Stimulated activated CD4-positive, alpha-beta T cell treated with anti-CD3 and anti-CD28 coated beads, Interleukin-2, amount 100 ng/mL, for 48 hours (primary cell): Measurements from ENCODE around the gene CYB5R4.

Experiments used
- DNase-seq, 2 donors: peaks; one replicate each; pipeline ENCODE4 v3.0.0-alpha.2; 2020

Gene CYB5R4, protein sequence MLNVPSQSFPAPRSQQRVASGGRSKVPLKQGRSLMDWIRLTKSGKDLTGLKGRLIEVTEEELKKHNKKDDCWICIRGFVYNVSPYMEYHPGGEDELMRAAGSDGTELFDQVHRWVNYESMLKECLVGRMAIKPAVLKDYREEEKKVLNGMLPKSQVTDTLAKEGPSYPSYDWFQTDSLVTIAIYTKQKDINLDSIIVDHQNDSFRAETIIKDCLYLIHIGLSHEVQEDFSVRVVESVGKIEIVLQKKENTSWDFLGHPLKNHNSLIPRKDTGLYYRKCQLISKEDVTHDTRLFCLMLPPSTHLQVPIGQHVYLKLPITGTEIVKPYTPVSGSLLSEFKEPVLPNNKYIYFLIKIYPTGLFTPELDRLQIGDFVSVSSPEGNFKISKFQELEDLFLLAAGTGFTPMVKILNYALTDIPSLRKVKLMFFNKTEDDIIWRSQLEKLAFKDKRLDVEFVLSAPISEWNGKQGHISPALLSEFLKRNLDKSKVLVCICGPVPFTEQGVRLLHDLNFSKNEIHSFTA

DNA sequence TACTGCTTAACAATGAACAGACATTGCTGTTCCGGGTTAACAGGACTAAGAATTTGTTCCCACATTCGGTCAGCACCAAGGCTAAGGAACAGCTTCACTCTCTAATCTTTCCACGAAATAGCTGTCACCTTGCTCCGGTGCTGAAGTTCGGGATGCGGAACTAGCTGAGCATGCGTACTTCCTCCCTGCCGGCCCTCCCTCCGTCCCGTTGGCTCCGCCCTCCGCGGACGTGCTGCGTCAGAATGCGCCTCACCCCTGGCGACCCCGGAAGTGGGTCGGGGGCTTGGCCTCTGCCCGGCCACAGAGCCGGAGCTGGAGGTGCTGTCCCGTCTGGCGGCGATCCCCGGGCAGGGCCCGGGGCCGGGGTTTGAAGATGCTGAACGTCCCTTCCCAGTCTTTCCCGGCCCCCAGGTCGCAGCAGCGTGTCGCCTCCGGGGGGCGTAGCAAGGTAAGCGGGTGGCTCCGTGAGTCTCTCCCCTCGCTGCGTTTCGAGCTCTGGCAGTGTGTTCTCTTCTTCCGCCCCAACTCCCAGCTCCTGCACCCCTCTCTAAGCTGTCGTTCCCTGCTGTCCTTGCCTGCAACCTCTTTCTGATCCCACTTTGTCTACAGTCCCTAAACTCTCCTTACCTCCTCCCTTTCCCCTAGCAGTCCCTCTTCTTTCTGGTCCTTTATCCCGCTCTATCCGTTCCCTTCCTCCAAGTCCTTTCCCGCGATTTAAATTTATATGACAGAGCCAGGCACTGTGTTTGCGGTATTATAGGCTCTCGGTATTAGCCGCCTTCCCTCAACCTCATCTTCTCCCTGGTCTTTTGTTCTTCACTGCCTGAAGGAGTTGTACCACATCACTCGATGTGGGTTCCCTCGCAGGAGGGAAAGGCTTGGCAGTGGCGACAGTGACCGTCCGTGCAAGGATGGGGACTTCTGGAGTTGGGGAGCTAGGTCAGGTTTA is at the start of gene CYB5R4:
Gene CYB5R4 (plus strand): TSS at position 280 of the 949 bp plus-strand sequence. CDS start 94 bp downstream, at position 374.
- DNase-seq: peak; percentile 84 to 89

DNA sequence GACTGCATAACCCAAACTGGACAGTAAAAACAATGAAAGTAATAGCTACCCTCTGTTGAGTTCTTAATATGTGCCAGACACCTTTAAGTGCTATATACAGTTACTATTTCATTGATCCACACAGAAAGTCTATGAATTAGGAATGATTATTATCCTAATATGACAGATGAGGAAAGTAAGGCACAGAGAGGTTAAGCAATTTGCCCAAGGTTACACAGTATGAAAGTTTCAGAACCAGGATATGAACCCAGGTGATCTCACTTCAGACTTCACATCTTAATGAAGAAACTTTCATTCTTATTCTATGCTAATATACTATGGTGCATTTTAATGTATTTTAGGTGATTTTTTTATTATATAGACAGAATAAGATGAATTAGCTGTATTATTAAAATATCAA is 46.9 kb upstream of the CYB5R4 start:
- no peak for DNase-seq

DNA sequence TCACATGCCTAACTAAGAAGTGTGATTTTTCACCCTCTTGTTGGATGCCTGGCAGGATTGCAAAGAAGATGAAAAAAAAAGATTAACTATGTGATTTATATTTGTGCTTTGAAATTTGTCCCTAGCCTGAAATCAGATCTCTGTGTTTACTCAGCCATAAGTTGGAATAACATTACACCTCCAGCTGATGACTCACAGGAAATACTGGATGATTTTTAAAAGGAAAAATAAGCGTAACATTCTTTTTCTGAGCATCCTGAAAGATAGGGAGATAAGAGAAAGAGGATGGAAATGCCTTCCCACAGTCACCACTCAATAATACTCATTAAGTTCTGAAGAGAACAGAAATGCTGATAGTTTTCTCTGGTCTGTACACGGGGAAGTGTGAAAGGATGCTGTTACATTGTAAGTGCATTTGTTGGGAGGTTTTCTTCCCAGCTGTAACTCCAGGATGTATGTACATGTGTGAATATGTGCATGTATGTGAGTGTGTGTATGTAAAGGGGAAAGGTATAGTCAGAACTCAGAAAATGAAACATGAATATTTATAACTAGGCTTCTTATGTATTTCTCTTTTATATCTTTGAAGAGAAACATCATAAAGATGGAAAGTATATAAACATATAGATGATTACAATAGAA is 43.7 kb upstream of the CYB5R4 start:
- no peak for DNase-seq

DNA sequence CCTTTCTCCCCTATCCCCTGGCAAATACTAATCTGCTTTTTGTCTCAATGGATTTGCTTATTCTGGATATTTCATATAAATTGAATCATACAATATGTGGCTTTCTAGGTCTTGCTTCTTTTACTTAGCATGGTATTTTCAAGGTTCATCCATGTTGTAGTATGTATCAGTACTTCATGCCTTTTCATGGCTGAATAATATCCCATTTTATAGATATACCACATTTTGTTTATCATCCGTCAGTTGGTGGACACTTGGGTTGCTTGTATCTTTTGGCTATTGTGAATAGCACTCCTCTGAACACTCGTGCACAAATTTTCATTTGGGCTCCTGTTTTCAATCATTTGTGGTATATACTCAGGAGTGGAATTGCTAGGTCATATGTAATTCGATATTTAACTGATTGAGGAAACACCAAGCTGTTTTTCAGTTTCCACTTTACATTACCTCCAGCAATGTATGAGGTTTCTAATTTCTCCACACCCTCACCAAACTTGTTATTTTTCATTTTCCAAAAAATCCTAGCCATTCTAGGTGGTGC is 36.8 kb upstream of the CYB5R4 start:
- DNase-seq: no peak

DNA sequence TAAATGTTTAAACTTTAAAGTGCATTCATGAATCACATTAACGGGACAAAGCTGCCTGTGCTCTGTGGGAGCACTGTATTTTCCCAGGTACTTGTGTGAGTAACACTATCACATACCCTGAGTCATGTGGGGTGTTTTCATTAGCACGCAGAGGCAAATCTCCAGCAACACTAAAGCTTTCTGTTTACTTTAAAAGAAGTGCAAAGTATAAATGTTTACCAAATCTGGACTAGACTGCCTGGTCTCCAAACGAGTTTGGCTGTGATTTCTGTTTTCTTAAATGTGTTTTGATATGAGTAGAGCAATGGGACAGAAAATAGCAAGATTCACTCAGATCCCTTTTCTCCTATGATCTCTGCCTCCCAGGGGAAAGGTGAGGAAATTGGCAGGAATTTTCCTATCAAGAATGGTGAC is 35.1 kb upstream of the CYB5R4 start:
- DNase-seq: no peak

DNA sequence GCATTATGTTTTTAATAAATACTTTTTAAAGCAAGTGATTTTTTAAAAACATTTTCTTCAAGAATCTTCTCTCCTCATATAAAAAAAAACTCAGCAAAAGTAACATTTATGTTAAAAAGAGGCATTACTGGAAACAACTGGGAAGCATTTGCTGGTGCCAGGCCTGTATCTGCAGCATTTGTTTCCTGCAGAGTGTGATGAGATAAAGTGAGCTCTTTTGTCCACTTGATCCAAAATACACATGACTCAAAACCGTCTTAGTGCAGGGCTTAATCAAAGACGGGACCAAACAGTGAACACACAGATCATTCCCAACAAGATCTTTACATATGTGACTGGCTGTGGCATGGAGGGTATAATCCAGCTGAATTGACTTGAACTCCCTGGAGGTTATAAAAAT is 34.7 kb upstream of the CYB5R4 start:
- no peak for DNase-seq

DNA sequence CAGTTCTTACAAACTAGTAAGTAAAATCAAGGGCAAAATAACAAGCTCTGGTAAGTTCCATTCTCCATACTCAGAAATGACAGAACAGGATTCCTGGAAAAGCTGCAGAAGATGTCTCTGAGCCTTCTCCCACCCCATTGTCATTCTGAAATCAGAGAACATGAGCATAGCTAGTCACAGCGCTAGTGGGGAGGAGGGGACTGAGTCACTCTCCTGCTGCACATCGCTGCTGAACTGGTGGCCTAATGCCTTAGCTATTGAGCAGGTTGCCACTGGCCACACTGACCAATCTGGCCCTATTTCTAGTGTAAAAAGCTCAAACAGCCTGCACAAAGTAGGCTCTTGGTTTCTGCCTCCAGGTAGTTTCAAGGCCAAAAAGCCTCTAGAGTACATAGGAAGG is 32.4 kb upstream of the CYB5R4 start:
- no peak for DNase-seq

DNA sequence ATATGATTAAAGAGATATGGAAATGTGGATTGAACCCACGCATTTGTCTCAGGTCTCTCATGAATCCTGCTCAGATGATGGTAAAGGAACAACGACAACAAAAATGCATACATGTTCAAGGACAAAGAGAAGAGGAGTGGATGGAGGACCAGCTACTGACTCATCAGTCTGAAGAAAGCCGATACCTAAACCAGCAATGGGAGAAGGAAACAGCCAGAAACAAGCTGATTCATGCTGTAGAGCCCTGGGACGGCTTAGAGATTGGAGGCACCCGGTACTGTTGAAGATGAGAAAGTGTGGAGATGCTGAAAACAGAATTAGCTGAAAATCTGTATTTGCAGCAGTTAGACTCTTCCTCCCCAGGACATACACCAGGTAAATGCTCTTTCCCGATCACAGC is 20.8 kb upstream of the CYB5R4 start:
- DNase-seq: no peak

DNA sequence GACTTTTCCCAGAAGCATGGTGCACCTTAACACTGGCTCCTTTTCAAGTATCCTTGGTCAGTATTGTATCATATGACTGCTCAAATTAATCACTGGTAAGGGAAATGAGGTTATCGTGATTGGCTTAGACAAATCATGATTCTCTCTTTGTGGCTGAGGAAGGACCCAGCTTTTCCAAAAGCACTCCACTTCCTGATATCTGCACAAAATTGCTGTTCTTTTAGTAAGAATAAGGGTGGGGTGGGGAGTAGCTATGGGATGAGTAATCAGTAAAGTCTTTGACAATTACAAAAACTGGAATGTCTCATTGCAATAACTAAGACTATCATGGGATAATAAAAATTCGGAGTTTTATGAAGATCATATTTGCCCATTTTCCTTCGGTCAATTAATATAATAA is 15.3 kb upstream of the CYB5R4 start:
- no peak for DNase-seq

DNA sequence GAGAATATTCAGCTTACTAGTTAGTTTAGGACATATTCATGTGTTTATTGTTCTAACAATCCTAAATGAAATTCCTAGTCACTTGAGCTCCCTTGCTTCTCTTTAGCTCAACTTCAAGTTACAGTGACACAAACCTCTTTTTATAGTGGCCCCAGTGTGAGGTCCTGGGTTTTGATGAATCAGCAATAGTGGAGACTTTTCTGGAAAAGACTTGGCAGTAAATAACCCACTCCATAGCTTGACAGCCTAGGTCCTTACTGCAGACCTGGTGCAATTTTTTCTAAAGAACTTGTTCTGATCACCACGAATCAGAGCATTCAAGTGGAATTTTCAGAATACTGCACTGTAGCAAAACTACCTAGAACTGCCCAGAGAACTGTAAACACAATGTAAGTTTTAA is 13.2 kb upstream of the CYB5R4 start:
- DNase-seq: no peak

DNA sequence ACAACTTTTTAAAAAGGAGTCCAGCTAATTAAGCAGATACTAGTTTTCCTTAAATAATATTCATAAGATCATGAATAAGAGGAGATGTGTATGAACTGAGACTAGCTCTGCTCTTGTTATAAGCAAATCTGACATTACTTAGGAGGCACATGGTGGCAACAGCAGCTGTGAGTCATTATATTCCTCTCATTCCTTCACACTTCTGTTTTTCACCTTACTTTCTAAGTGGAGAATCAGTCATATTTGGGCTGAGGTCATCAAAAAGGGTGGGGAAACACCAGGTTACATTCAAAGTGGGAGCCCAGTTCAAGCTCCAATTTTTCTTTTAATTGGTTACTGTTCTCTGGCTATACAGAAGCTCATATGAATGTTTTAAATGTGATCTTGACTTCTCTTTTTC is 12.3 kb upstream of the CYB5R4 start:
- no peak for DNase-seq

DNA sequence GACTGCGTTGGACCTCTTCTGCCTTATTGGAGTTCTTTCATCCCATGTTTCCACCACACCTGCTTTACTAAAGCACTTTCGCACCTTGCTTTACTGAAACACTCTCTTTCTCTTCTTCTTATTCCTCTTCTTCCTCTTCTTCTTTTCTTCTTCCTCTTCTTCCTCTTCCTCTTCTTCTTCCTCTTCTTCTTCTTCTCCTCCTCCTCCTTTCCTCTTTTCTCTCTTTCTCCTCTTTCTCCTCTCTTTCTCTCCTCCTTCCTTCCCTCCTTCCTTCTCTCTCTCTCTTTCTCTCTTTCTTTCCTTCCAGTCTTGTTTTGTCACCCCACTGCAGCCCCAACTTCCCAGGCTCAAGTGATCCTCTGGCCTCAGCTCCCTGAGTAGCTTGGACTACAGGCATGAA is 10.4 kb upstream of the CYB5R4 start:
- DNase-seq: no peak

DNA sequence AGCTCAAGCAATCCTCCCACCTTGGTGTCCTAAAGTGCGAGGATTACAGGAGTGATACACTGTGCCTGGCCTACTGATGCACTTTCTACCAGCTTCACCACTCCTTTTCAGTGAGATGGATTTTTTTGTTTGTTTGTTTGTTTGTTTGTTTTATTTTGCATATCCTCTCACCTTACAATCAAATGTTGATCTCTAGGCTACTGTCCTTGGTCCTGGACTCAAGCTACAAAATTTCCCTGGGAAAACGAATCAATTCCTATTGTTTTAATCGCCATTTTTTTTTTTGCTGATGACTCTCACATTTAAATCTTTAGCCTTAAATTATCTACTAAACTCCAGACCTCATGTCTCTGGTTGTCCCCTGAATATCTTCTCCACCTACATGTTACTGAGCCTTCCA is 9.9 kb upstream of the CYB5R4 start:
- DNase-seq: no peak

DNA sequence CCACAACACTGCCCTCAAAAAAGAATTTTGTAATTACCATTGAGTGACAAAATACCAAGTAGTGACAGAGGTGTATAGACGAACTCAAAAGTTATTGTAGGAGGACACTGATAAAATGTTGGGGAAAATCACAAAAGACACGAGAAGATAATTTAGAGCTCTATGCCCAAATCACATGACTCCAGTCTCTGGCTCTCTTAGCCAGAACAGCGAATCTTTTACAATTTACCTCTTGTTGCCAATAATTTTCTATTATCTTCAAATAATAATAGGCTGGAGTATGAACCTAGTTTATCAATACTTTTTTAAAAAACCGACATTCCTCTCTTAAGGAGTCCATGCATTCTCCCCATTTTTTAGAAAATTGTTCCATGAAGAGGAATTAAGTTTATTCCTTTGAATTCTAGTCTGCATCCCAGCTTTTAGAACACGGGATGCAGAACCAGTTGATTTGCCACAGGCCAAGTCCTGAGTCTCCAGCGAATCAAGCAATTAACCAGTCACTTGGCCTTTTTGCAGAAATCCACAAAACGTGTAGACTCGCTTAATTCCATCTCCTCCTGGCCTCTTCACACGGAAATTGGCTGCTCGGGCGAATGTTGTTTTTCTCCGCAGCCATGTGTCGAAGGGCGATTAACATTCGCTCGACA is 6.8 kb upstream of the CYB5R4 start:
- no peak for DNase-seq

DNA sequence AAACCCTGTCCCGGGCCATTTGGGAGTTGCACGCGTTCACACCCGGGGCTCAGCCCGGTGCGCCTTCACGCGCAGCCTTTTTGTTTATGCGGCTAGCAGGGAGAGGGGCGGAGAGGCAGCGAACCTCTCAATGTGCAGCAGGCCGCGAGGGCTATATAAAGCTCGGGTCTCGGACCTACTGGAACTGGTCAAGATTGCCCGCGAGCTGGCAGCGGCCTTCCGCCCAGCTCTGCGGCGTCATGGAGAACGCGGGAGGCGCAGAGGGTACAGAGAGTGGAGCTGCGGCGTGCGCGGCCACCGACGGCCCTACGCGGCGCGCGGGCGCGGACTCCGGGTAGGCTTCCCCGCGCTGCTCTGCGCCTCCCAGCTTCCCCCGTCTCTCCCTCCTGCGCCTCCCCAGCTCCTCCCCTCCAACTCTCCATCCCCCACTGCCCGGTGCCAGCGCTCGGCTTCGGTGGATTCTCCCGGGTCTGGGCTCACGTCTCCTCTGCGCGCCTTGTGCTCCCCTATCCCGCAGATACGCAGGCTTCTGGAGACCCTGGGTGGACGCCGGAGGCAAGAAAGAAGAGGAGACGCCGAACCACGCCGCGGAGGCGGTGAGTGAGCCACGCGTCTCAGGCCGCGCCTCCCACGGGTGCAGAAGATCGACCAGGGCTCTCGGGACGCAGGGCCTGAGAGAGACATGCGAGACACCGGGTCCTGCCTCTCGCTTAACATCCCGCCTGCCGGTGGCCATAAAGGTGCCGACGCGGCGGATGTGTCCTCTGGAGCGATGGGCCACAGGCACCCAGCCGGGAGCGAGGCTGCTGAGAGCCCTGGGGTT is 6.1 kb upstream of the CYB5R4 start, which contains the start of gene RIPPLY2:
Gene RIPPLY2 (plus strand): TSS at position 183 of the 823 bp plus-strand sequence. CDS start 57 bp downstream, at position 240.
- no peak for DNase-seq

DNA sequence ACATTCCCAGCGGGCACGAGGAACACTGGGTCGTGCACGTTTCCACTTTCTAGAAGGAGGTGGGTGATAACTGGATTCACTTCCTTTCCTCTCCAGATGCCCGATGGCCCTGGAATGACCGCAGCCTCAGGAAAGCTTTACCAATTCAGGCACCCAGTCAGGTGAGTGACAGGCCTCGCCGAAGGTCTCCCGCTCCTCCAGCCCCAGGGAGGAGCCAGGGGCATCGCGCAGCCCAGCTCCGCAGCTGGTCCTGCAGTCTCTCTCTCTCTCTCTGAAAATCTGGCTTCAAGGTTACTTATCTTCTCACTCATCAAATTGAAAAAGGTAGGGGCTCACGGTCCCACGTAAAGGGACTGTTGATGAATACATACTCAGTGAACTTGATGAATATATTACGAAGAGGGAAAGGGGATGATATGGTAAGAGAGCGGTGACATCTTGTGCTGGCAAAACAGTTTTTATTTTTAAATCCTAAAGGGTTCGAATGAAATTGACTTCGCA is 5.4 kb upstream of the CYB5R4 start:
- no peak for DNase-seq

DNA sequence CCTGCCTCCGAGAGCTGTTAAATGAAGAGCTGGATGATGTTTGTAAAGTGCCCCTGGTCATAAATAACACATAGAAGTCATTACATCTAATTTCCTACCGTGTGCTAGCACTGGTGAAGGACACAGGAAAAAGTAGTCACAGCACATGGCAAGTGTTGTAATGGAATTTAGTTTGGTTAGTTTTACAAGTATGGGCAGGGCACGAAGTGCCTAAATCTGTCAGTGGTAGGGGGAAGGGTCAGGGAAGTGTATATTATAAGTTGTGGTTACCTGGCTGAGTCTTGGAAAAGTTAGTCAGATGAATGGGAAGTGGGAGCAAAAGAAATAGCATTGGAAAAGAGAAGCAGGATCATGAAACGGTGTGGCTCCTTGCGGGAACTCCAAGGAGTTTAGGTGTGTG is 4.7 kb upstream of the CYB5R4 start:
- DNase-seq: no peak

DNA sequence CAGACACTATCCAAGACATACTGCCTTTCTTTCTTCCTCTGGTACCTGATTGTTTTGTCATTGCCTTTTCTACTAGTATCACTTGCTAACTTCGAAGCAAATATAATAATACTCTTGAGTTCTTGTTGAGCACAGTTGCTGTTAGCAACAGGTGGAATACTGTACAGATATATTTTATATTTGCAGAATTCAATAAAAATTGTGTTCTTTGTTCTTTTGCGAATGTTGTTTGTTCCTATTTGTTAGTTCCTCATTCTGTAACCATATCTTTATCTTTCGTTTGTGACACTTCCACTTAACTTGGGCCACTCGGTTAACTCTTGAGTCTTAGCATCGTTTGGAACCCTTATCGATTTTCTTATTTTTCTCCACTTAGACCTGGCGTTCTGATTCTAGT is 868 bp downstream of the CYB5R4 start:
- no peak for DNase-seq

DNA sequence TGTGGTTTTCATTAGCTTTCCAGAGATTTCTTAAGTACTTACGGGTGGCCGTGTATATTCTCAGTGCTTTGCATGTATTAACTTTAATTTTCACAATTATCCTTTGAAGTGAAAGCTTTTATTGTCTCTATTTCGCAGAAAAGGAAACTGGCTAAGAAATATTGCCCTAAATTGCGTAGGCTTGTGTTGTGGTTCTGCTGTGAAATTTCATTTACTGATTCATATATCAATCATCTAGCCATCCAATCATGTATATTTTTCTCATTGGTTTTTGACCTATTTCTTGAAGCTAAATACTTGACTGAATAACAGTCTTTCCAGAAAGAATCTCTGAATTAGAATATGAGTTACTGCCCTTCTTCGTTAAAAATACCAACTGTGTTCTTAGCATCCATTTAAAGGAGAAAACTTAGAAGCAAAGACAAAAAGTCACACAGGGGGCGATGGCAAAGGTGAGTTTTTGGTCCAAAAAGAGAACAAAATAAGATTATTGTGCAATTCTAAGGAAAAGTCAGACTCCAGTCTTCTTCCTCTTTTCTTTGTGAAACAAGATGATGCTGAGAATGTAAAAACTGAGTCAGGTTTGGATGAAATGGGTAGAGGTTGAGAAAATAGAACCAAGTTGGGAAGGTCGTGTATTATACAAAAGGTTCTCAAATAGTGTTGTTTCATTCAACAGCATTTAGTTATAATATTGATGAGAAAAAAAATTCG is 1.4 kb downstream of the CYB5R4 start:
- no peak for DNase-seq

DNA sequence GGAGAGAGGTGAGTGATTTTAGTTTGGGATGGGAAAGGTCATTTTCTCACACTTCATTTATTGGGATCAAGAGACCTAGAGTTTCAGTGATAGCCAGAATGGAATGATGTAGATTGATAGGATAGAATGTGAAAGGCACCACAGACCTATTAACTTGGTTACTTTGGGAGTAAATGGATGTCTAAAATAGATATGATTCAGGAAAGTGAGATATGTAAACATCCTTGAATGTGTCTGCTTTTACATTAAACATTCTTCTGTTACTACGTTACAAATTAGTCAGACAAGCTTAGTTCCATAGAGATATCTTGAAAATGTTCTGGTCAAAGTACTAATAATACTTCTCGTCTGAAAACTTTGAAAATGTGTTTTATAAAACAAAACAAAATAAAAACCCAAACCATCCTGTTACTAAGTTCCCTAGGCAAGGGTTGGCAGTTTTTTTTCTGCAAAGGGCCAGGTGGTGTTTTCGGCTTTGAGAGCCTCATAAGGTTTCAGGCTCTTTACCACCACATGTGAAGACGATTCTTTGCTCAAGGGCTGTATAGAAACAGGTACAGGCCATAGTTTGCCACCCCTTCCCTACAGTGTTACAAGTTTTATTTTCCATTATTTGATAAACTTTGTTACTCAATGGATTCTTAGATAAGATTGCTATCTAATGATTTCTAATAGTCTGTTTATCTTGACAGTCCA is 3.4 kb downstream of the CYB5R4 start:
- no peak for DNase-seq
